Trophoblast cell (in vitro differentiated cells and primary cell): ENCODE data around the gene FBF1.
A peak's percentile ranks its signal among the peaks of the same experiment; 100 is the strongest.
"Not testable (repeated sequence)": the region's sequence is repeated elsewhere in the genome, so short reads cannot be mapped to it uniquely, and the experiment has no call there.

Experiments
- DNase-seq, 2 donors: peaks; one replicate each; pipeline ENCODE4 v3.0.0-alpha.2; 2016
- H2AFZ ChIP-seq: 2 replicates; pipeline ENCODE4 v1.6.1; 2013; ENCODE audit warnings: low read length, moderate library complexity, mild to moderate bottlenecking; ENCODE audit not compliant: insufficient read depth, poor library complexity
- H2AK5ac ChIP-seq: 2 replicates; pipeline ENCODE4 v1.6.1; 2013; ENCODE audit warnings: mild to moderate bottlenecking, low read length
- H2BK120ac ChIP-seq: 2 replicates; pipeline ENCODE4 v1.6.1; 2013; ENCODE audit warnings: low read length, mild to moderate bottlenecking, moderate library complexity; ENCODE audit not compliant: insufficient read depth, poor library complexity
- H2BK12ac ChIP-seq: 2 replicates; pipeline ENCODE4 v1.6.1; 2013; ENCODE audit warnings: mild to moderate bottlenecking, low read length, moderate library complexity
- H2BK5ac ChIP-seq: 2 replicates; pipeline ENCODE4 v1.6.1; 2013; ENCODE audit warnings: low read length, low read depth, moderate library complexity, mild to moderate bottlenecking; ENCODE audit not compliant: poor library complexity
- H3K14ac ChIP-seq: 2 replicates; pipeline ENCODE4 v1.6.1; 2013; ENCODE audit warnings: mild to moderate bottlenecking, low read length
- H3K18ac ChIP-seq: 2 replicates; pipeline ENCODE4 v1.6.1; 2013; ENCODE audit warnings: mild to moderate bottlenecking, low read length
- H3K23ac ChIP-seq: 2 replicates; pipeline ENCODE4 v1.6.1; 2013; ENCODE audit warnings: low read length
- H3K27ac ChIP-seq: 2 replicates; pipeline ENCODE4 v1.5.1; 2013; ENCODE audit warnings: low read depth, mild to moderate bottlenecking, inconsistent platforms, low read length, moderate library complexity
- H3K27me3 ChIP-seq: 2 replicates; pipeline ENCODE4 v1.6.1; 2013; ENCODE audit warnings: inconsistent platforms, mild to moderate bottlenecking, low read length, moderate library complexity; ENCODE audit not compliant: insufficient read depth
- H3K36me3 ChIP-seq, 2 experiments: 1 replicate in 1 of 2; 2 replicates in 1 of 2; pipeline ENCODE4 v1.6.1; 2013; ENCODE audit warnings: low read length in 2 of 2, mild to moderate bottlenecking in 2 of 2, moderate library complexity in 1 of 2; ENCODE audit not compliant: insufficient read depth in 2 of 2, control insufficient read depth in 1 of 2
- H3K4ac ChIP-seq: 2 replicates; pipeline ENCODE4 v1.6.1; 2013; ENCODE audit warnings: low read depth, mild to moderate bottlenecking, low read length, moderate library complexity
- H3K4me1 ChIP-seq, 2 experiments: 1 replicate in 1 of 2; 2 replicates in 1 of 2; pipeline ENCODE4 v1.6.1; 2013; ENCODE audit warnings: low read length in 2 of 2, mild to moderate bottlenecking in 2 of 2, moderate library complexity in 1 of 2; ENCODE audit not compliant: insufficient read depth in 2 of 2, control insufficient read depth in 1 of 2
- H3K4me2 ChIP-seq: 2 replicates; pipeline ENCODE4 v1.6.1; 2013; ENCODE audit warnings: inconsistent platforms, mild to moderate bottlenecking, low read length, moderate library complexity
- H3K4me3 ChIP-seq: 2 replicates; pipeline ENCODE4 v1.5.1; 2013; ENCODE audit warnings: mild to moderate bottlenecking, low read depth, low read length, inconsistent platforms
- H3K79me1 ChIP-seq: one replicate; pipeline ENCODE4 v1.6.1; 2013; ENCODE audit warnings: low read length
- H3K79me2 ChIP-seq: 2 replicates; pipeline ENCODE4 v1.6.1; 2013; ENCODE audit warnings: low read length, mild to moderate bottlenecking; ENCODE audit not compliant: control insufficient read depth, insufficient read depth, poor library complexity
- H3K9ac ChIP-seq: 2 replicates; pipeline ENCODE4 v1.6.1; 2013; ENCODE audit warnings: mild to moderate bottlenecking, low read length
- H3K9me3 ChIP-seq: 2 replicates; pipeline ENCODE4 v1.6.1; 2013; ENCODE audit warnings: low read depth, mild to moderate bottlenecking, control low read depth, inconsistent platforms, low read length; ENCODE audit not compliant: insufficient read depth
- H4K12ac ChIP-seq: 2 replicates; pipeline ENCODE4 v1.6.1; 2013; ENCODE audit warnings: low read depth, mild to moderate bottlenecking, low read length, moderate library complexity
- H4K8ac ChIP-seq: 2 replicates; pipeline ENCODE4 v1.6.1; 2013; ENCODE audit warnings: low read depth, mild to moderate bottlenecking, low read length, moderate library complexity
- H4K91ac ChIP-seq: one replicate; pipeline ENCODE4 v1.6.1; 2013; ENCODE audit warnings: low read depth, mild to moderate bottlenecking, low read length, moderate library complexity
- WGBS: extraction: QIAGEN DNeasy Blood & Tissue Kit; methylation state at CpG from one replicate; pipeline ENCODE4 v1.1.7; 2013; ENCODE audit warnings: missing lambda C conversion rate; ENCODE audit not compliant: insufficient read length, insufficient coverage; ENCODE audit errors: extremely low coverage; 5-methylcytosine and 5-hydroxymethylcytosine counted together

FBF1 gene

GRCh38 chr17:75869282-75870141, 71.3 kb downstream of the FBF1 start:
- H4K8ac ChIP-seq = no peak overlapping the region
- H3K36me3 ChIP-seq = no peaks in the 10 kb centered on the region
- no peak overlapping the region for H2BK120ac ChIP-seq
- H2AFZ ChIP-seq = no peak overlapping the region
- H3K14ac ChIP-seq = no peak overlapping the region
- H3K4me2 ChIP-seq = no peak overlapping the region
- no peaks in the 10 kb centered on the region for H3K79me2 ChIP-seq
- no peak overlapping the region for H4K91ac ChIP-seq
- H3K9me3 ChIP-seq = peaks cover 2% of the 10 kb centered on the region
- no peak overlapping the region for H4K12ac ChIP-seq
- DNase-seq = no peak
- H3K18ac ChIP-seq = no peak overlapping the region
- no peak overlapping the region for H2BK12ac ChIP-seq
- H3K9ac ChIP-seq = no peak overlapping the region
- H3K23ac ChIP-seq = no peak overlapping the region
- no peak overlapping the region for H2BK5ac ChIP-seq
- no CpG with 5 or more reads among the region's 23 CpGs for WGBS
- no peaks in the 10 kb centered on the region for H3K27me3 ChIP-seq
- no peak overlapping the region for H3K4ac ChIP-seq
- H2AK5ac ChIP-seq = no peak overlapping the region
- H3K27ac ChIP-seq = no peak overlapping the region
- H3K79me1 ChIP-seq = no peaks in the 10 kb centered on the region
- H3K4me1 ChIP-seq = peaks cover 7 to 9% of the 10 kb centered on the region in 2 experiments
- H3K4me3 ChIP-seq = no peak overlapping the region

- H3K4me1 ChIP-seq, H3K23ac ChIP-seq, H4K12ac ChIP-seq, H3K9ac ChIP-seq, H3K36me3 ChIP-seq, H2BK5ac ChIP-seq, H3K18ac ChIP-seq, H4K91ac ChIP-seq, H3K4me2 ChIP-seq, H3K4me3 ChIP-seq, H3K27me3 ChIP-seq, H2AFZ ChIP-seq, H4K8ac ChIP-seq, H3K4ac ChIP-seq, H2BK12ac ChIP-seq, DNase-seq, H2AK5ac ChIP-seq, H3K79me2 ChIP-seq, H3K9me3 ChIP-seq, H3K79me1 ChIP-seq, H3K14ac ChIP-seq, H3K27ac ChIP-seq, H2BK120ac ChIP-seq: not testable (repeated sequence)
- WGBS = no CpG with 5 or more reads among the region's 12 CpGs
Measured at GRCh38 chr17:75868730-75869281, 72.0 kb downstream of the FBF1 start.

GRCh38 chr17:75865404-75866188, 75.2 kb downstream of the FBF1 start:
- no CpG with 5 or more reads among the region's 17 CpGs for WGBS
- not testable (repeated sequence) for H2AFZ ChIP-seq, H3K79me2 ChIP-seq, H3K27me3 ChIP-seq, H4K91ac ChIP-seq, H3K4ac ChIP-seq, H3K4me1 ChIP-seq, H3K79me1 ChIP-seq, H3K27ac ChIP-seq, H3K36me3 ChIP-seq, H2BK12ac ChIP-seq, H3K23ac ChIP-seq, H3K4me3 ChIP-seq, H3K18ac ChIP-seq, H3K14ac ChIP-seq, H3K9ac ChIP-seq, H4K8ac ChIP-seq, H3K4me2 ChIP-seq, H2BK120ac ChIP-seq, H2BK5ac ChIP-seq, DNase-seq, H3K9me3 ChIP-seq
- peak overlapping the region; percentile 32 for H2AK5ac ChIP-seq
- H4K12ac ChIP-seq = peak overlapping the region; percentile 78

- H4K8ac ChIP-seq, H2AFZ ChIP-seq, H2BK5ac ChIP-seq, DNase-seq, H3K9me3 ChIP-seq, H3K79me2 ChIP-seq, H3K27me3 ChIP-seq, H3K27ac ChIP-seq, H3K4me3 ChIP-seq, H2BK120ac ChIP-seq, H3K79me1 ChIP-seq, H3K14ac ChIP-seq, H3K4me1 ChIP-seq, H3K23ac ChIP-seq, H2AK5ac ChIP-seq, H2BK12ac ChIP-seq, H3K36me3 ChIP-seq, H4K91ac ChIP-seq, H3K4ac ChIP-seq, H3K18ac ChIP-seq, H3K9ac ChIP-seq, H3K4me2 ChIP-seq, H4K12ac ChIP-seq: not testable (repeated sequence)
- WGBS = no CpG with 5 or more reads among the region's 4 CpGs
Measured at GRCh38 chr17:75864887-75865286, 76.0 kb downstream of the FBF1 start.
